ENCODE results near the gene CLCN5. TPM values are rescaled to one million over a fixed set of nuclear protein-coding genes. Genes with fewer than 3 reads are reported as not detected.
"Not testable (repeated sequence)": the region's sequence is repeated elsewhere in the genome, so short reads cannot be mapped to it uniquely, and the experiment has no call there.

The CLCN5 gene
- total RNA-seq, 1 donor from 2014 or later = 42.5 TPM

DNA sequence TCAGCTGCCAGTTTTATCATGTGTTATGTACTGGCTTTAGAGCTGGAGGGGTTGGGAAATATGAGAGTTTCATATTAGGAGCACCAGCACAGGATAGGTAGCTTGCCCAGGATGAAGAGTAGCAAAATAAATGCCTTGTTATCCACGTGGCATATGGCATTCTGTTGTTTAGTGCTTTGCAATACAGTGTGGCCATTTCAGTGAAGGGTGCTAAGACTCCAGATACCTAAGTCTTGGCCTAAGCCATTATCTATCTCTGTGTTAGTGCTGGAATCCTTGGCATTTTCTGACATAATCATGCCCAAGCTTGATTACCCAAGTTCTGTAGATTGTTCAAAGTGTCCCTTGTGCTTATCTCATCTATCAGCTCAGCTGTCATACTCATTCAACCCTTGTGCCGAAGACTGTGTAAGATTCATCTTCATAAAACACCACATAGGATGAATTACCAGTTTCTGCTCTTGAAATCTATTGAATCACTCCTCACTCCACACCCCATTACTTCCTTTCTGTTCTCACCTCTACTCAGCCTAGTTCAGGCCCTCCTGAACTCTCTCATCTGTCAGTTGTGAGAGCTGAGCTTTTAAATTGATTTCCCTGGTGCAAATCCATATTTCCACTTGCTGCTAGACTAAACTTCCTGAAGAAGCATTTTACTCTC is 73.5 kb downstream of the CLCN5 start:
- DNase-seq (ENCODE audit: low spot score) = no peak

DNA sequence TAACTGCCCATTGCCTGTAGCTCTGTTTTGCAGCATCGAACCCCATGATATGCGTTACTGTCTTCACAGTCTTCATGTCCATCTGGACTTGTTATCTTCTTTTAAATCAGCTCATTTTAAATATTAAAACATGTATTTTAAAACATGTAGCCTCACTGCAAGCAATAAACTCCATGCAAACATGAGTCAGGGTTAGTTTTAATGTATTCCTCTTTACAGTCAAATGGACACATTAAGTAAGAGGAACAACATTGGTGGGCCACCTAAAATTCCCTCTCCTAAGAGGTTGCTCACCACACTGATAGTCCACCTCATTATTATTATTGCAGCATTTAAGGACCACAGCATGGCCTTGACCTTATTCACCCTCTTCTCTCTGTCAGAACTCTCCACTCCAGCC is 74.1 kb downstream of the CLCN5 start:
- DNase-seq (ENCODE audit: low spot score) = no peak

GRCh38 chrX:49999087-49999486 is 76.7 kb downstream of the CLCN5 start:
- no peak for DNase-seq (ENCODE audit: low spot score)

GRCh38 chrX:50000937-50001542 is 78.6 kb downstream of the CLCN5 start:
- DNase-seq (ENCODE audit: low spot score) = no peak

GRCh38 chrX:50002067-50002714 is 79.8 kb downstream of the CLCN5 start:
- no peak for DNase-seq (ENCODE audit: low spot score)

DNA sequence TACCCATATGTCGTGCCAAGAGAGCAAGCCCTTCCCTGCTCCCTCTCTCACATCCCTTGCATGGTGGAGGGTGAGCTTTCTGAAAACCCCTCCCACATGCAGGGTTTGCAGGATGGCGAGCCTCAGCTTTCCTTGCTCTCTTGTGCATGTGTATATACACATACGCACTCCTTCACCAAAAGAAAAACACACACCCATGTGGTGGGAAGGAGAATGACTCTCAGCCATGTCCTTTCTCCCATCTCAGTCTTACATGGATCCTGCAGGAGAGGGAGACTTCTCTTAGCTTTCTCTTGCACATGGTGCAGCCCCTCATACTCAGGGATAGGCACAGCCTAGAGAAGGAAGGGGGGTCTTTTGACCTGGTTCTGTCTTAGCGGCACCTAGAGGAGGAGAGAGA is 81.1 kb downstream of the CLCN5 start:
- DNase-seq (ENCODE audit: low spot score) = no peak

DNA sequence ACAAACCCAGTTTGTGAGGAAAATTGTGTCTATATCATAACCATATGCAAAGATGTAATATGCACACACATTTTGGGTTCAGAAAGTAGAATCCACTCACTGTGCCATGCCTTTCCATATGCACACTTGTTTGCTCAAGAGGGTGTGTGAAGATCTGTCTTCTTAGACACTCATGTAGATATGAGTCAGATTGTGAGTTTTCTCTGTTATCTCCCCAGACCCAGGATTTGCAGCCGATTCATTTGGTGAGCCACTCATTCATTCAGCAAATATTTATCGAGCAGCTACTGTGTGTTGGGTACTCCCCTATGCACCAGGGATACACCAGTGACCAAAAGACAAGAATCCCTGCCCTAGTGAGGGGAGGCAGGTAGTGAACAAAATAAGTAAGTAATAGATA is 81.5 kb downstream of the CLCN5 start:
- no peak for DNase-seq (ENCODE audit: low spot score)

DNA sequence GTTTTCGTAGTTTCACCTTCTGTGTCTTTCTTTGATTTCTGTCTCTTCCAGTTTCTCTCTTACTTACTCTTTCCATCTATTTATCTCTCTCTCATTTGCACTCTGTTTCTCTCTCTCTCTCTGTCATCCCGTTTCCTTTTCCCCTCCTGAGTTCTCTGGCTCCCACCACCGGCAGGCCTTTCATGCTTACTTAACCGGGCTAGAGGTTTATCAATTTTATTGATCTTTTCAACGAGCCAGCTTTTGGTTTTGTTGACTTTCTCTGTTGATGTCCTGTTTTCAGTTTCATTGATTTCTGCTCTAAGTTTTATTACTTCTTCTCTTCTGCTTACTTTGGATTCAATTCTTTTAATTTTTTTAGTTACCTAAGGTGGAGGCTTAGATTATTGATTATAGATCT is 103.2 kb downstream of the CLCN5 start:
- not testable (repeated sequence) for DNase-seq (ENCODE audit: low spot score)

- no peak for DNase-seq (ENCODE audit: low spot score)
These were observed 112.7 kb downstream of the CLCN5 start for GRCh38 chrX:50035126-50035525.

DNA sequence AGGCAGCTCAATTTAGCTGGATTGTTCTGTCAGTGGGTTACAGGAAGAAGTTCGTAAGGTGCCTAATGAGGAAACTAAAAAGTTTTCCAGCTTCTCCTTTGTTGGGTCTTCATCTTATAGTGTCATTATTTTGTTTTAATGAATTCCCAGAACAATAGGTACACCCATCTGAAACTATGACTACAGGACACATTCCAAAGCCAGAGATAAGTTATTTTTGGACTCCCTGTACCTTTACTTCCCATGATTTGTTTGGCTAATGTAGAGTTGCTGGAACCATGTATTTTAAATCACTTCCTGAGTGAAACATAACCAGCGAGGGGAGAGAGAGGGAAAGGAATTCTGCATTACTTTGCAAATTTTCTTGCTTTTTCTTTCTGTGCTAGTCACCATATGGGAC is 114.0 kb downstream of the CLCN5 start:
- DNase-seq (ENCODE audit: low spot score) = no peak

GRCh38 chrX:50045823-50046222 is 123.4 kb downstream of the CLCN5 start:
- no peak for DNase-seq (ENCODE audit: low spot score)

GRCh38 chrX:50049228-50049627 is 126.8 kb downstream of the CLCN5 start:
- DNase-seq (ENCODE audit: low spot score) = no peak

GRCh38 chrX:50054147-50054546 is 131.8 kb downstream of the CLCN5 start:
- DNase-seq (ENCODE audit: low spot score) = no peak

DNA sequence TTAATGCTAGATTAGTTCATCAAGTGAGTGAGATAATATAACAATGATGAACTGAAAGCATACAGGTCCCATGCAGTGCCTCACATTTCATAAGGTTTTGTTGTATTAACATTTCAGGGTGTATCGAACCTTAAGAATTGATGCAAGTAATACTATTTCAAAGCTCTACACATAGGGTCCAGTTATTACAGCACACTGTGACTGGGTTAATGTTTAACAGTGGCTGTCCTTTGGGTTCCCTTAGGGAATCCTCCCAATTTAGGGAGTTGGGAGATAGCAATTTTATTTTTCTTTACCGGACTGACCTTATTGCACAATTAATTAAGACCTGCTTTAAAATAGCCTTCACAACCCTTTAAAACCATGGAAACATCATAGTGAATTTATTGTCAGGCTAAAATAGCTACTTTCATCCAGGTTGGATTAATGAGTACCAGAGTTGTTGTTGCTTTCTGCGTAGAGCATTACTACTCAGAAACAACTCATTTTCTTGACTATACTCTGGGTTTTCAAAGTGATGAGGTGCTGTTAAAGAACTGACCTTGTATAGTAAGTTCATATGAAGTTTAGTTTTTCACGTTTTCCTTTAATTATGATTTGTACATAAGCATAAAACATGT is 144.0 kb downstream of the CLCN5 start:
- no peak for DNase-seq (ENCODE audit: low spot score)

DNA sequence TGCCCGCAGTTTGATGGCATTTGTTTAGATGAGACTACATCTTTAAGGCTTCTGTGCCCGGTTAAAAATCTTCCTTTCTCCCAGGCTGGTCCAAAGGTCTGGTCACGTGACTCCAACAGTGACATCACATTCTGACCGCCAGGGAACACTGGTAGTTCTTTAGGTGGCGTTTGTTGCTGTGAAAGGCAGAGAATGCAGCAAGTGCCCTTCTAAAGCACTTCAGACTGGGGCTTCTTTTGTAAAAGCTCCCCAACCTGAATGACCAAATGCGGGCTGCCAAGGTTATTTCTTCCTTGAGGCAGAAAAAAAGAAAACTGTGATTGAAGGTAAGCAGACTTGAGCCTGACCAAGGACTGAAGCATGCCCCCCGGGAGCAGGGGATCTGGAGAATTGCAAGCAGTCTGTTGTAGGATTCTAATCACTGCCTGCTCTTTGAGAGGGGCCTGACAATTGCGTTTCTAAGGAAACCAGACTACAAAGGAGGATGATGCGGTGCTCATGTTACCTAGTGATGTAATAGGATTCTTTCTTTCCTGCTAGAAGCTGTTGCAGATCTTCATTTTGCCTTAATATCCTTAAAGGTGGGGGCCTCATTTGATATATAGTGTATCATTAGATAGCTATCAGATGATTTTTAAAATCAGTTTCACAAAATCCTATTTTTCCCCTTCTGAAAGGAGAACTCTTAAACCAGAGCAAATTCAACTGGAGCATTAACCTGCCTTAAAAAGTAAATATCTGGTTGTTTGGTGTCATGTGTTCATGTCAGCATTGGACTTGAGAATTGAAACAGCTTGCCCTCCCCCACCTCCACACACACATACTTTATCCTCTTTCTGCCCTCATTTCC is 145.3 kb downstream of the CLCN5 start:
- DNase-seq (ENCODE audit: low spot score) = peak; percentile 65

- DNase-seq (ENCODE audit: low spot score) = no peak
These were observed 145.8 kb downstream of the CLCN5 start for GRCh38 chrX:50068285-50068563.

DNA sequence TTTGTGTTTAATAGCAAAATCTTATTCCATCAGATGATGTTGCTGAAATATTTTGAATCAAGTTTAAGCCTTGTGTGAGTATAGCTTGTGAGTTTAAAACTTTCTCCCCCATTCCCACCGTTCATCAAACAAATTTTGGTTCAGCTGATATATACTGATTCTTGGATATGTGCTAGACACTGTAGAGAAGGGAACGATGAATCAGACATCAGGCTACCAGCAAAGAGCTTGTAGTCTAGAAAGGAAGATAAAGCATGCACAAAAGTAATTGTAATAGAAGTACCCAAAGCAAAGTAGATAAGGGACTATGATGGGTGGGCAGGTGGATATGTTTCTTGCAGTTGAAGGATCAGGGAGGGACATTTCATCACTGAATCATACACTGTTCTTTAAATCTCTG is 146.5 kb downstream of the CLCN5 start:
- DNase-seq (ENCODE audit: low spot score) = no peak

DNA sequence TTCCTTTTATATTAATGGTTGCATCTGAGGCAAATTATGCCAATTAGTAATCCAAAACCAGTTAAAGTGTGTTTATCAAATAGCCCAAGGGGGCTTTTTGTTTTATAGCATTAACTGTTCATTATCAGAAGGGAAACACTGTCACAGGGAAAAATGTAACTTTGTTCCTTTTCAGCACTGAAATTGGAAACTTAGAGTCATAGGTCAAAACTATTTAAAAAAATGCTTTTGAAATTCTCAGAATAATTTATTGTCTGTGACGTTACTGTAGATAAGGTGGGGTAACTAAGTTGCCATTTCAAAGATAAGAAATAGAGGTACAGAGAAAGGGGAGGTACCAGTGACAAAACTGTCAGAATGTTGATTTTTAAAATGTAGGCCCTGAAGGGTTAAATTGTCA is 149.1 kb downstream of the CLCN5 start:
- DNase-seq (ENCODE audit: low spot score) = no peak

- DNase-seq (ENCODE audit: low spot score) = no peak
These were observed 149.7 kb downstream of the CLCN5 start for GRCh38 chrX:50072110-50072509.

GRCh38 chrX:50073601-50074000 is 151.2 kb downstream of the CLCN5 start:
- no peak for DNase-seq (ENCODE audit: low spot score)

GRCh38 chrX:50075630-50076339 is 153.4 kb downstream of the CLCN5 start:
- DNase-seq (ENCODE audit: low spot score) = no peak

All from mucosa of gallbladder (tissue), 1 donor.